Fibroblast of lung (primary cell): ENCODE results near the gene TNFAIP2.

Source experiments
- CTCF ChIP-seq, 2 donors: IDR thresholded peaks in 1 of 2; conservative IDR thresholded peaks in 1 of 2; 1 replicate in 1 of 2; 2 replicates in 1 of 2; pipeline ENCODE4 v1.5.1; 2011 to 2012; ENCODE audit warnings: low read length in 2 of 2, control low read depth in 1 of 2, inconsistent platforms in 1 of 2, low read depth in 1 of 2, mild to moderate bottlenecking in 1 of 2
- EZH2 ChIP-seq: IDR thresholded peaks from 2 replicates; pipeline ENCODE4 v1.5.1; 2012; ENCODE audit warnings: low read length, control low read depth, mild to moderate bottlenecking; ENCODE audit errors: missing control alignments

GRCh38 chr14:103087343-103087835, 35.9 kb upstream of the TNFAIP2 start:
- TF ChIP-seq EZH2 (no peak), CTCF (conservative IDR thresholded peaks at IDR 0.05 in 1 of 2, IDR thresholded peaks at IDR 0.05 in 1 of 2; ENCODE audit: low read depth in 1 of 2, low read length in 2 of 2) (no peak)
